Measurements from ENCODE around the gene PEX11G.

- TF ChIP-seq, protein P1, sequence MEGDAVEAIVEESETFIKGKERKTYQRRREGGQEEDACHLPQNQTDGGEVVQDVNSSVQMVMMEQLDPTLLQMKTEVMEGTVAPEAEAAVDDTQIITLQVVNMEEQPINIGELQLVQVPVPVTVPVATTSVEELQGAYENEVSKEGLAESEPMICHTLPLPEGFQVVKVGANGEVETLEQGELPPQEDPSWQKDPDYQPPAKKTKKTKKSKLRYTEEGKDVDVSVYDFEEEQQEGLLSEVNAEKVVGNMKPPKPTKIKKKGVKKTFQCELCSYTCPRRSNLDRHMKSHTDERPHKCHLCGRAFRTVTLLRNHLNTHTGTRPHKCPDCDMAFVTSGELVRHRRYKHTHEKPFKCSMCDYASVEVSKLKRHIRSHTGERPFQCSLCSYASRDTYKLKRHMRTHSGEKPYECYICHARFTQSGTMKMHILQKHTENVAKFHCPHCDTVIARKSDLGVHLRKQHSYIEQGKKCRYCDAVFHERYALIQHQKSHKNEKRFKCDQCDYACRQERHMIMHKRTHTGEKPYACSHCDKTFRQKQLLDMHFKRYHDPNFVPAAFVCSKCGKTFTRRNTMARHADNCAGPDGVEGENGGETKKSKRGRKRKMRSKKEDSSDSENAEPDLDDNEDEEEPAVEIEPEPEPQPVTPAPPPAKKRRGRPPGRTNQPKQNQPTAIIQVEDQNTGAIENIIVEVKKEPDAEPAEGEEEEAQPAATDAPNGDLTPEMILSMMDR (IDR thresholded peaks at IDR 0.05; ENCODE audit: insufficient read depth, low read length, poor library complexity, severe bottlenecking): no peak
- no peak for TF ChIP-seq EZH2phosphoT487 (conservative IDR thresholded peaks at IDR 0.05; ENCODE audit: low read length)
Observed at GRCh38 chr19:7456964-7457541, 31.8 kb downstream of the PEX11G start.

Measured in SU-DHL-6 (cell line).